Suprapubic skin (tissue), 4 donors: ENCODE results near the gene THRAP3.
A peak's percentile ranks its signal among the peaks of the same experiment; 100 is the strongest.

Experiments
- EP300 ChIP-seq: sonication (generic); formaldehyde crosslinking; IDR thresholded peaks from one replicate; pipeline ENCODE4 v1.6.1; 2017; ENCODE audit warnings: antibody characterized with exemption
- POLR2A ChIP-seq, 2 donors: fragments of 450-650 bp; IDR thresholded peaks; one replicate each; pipeline ENCODE4 v1.6.1; 2017; ENCODE audit warnings: antibody characterized with exemption in 2 of 2, mild to moderate bottlenecking in 2 of 2, moderate library complexity in 2 of 2
- POLR2AphosphoS5 ChIP-seq, 3 donors: sonication (generic); formaldehyde crosslinking; IDR thresholded peaks; one replicate each; pipeline ENCODE4 v1.6.1; 2017; ENCODE audit warnings: antibody characterized with exemption in 3 of 3
- TF ChIP-seq, protein P1 (sequence below), 2 donors: fragments of 200-600 bp in 1 of 2; fragments of 450-650 bp in 1 of 2; sonication (generic) in 1 of 2; IDR thresholded peaks; one replicate each; pipeline ENCODE4 v1.5.1; 2016 to 2019; ENCODE audit warnings: antibody characterized with exemption in 2 of 2, mild to moderate bottlenecking in 1 of 2, moderate library complexity in 1 of 2

DNA sequence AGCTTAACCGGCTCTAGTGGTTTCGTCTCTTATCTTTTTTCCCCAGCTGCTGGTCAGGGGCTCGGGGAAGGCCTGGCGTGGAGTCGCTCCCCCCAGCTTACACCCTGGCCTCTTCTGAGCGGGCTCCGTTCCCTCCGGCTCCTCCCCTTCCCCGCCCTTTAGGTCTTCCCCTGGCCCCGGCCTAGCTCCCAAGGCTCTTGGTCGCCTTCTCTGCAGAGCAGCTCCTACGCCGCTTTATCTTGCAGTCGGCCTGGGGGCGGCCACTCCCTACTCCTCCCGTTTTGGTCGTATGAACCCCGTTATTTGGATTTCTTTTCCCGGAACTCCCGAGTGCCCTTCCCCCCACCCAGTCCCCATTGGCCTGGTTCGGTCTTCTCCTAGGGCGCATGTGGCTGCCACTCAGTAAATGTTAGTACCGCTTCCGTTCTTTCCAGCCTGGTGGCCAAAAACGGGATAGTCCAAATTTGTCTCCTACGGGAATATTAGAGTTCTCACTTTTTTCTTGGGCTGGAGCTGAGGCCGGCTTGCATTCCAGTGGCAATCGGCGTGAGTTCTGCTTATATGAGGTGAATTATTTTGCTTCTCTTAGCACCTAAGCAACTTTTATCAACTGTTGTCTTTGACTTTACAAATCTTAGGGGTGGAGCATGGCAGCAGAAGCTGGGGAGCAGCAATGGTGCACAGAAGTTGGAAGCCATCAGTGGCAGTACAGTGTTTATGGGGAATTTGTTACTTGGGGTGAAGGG lies 467 bp downstream of the THRAP3 start:
- peak in 1 of 3 donors; percentile 31 for TF ChIP-seq POLR2AphosphoS5 (IDR thresholded peaks at IDR 0.05)
- TF ChIP-seq, protein P1, sequence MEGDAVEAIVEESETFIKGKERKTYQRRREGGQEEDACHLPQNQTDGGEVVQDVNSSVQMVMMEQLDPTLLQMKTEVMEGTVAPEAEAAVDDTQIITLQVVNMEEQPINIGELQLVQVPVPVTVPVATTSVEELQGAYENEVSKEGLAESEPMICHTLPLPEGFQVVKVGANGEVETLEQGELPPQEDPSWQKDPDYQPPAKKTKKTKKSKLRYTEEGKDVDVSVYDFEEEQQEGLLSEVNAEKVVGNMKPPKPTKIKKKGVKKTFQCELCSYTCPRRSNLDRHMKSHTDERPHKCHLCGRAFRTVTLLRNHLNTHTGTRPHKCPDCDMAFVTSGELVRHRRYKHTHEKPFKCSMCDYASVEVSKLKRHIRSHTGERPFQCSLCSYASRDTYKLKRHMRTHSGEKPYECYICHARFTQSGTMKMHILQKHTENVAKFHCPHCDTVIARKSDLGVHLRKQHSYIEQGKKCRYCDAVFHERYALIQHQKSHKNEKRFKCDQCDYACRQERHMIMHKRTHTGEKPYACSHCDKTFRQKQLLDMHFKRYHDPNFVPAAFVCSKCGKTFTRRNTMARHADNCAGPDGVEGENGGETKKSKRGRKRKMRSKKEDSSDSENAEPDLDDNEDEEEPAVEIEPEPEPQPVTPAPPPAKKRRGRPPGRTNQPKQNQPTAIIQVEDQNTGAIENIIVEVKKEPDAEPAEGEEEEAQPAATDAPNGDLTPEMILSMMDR (IDR thresholded peaks at IDR 0.05): peak; percentile 55 to 71
- no peak for TF ChIP-seq EP300
- no peak for TF ChIP-seq POLR2A (IDR thresholded peaks at IDR 0.05)
